ENCODE measurements around the gene PHIP.
"Not testable (repeated sequence)": the region's sequence is repeated elsewhere in the genome, so short reads cannot be mapped to it uniquely, and the experiment has no call there.

PHIP gene

DNA sequence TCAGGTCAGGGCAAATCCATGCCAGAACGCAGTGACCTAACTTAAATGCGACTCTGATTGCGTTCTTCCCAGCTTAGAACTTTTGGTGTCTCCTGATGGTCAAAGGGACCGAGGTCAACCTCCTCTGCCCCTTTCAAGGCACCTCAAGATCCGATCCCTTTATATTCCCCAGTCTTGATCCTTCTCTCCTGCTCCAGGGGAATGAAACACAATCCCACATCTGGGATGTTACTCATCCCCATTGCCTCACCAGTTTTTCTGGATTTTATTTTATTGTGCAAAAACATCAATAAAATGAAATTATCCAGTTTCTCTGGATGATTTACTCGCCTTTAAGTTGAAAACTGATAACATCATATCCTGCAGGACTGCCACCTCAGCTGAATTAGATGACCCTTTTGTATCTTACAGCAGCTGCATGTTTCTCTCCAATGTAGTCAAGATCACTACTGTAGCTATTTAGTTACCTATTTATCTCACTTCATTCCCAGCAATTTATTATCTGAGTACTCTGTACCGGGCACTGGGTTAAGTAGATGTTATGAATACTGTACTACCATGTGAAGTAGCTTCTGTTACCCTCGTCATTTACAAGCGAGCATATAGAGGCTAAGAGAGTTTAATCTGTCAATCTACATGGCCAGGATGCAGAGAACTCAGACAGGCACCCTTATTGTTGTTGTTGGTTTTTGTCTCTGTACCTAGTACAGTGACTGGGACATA, 166.7 kb downstream of the PHIP start:
- no peak for DNase-seq

DNA sequence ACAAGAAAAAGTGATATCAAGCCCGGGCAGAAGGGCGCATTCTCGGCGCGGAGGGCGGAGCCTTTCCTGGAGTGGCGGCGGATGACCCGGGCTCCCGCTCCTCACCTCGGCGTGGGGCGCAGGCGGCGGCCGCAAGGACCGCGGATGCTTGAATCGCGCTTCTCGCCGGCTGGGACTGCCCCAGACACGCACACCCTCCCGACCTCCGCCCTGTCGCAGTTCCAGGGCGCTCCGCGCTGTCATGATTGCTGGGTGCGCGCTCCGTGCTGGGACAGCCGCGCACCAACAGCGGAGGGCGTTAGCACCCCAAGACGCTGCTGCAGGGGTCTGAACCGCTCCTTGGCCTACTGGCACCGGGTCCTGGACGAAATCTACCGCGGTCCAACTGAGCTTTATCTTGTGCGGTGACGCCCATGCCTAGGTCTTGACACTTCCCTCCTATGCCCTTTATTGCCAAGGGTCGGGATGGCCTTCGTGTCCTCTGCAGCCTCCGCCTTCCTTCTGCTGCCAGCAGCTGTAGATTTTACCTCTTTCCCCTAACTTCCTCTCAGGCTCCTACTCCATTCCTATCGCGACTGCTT, 167.4 kb downstream of the PHIP start:
- DNase-seq: no peak

DNA sequence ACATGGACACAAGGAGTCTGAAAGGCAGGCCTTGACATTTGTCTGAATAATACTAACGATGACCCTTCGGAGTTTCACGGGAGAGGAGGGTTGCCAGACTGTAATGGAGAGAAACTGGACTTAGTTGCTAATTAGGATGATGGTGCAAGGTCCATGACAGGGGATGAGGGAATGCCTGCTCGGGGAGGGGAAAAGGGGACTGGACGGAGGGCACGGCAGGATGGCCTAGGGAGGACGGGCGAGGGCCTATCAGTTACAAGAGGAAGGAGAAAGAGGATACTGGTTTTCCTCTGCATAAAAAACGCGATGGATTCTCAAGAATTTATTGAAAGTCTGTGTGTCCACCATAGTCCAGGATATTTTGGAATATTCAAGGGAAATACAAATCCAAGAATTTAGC, 168.0 kb downstream of the PHIP start:
- no peak for DNase-seq

GRCh38 chr6:78909391-78909790, 168.7 kb downstream of the PHIP start:
- DNase-seq: no peak

DNA sequence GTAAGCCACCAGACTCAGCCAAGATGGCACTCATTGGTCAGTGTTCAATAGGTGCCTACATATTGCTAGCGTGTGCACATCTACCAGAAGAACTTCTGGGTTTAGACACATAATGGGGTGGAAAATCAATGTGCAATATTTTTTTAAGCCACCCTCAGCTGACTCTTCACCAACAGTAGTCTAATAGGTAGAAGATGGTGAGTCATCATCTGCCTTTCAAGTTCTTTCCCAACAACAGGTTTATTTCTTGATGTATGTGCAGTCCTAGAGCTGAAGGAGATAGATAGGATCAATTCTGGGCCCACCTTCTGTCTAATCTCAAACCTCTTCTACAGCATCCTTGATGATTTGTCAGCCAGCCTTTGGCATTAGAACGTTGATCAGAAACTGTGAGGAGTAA, 169.4 kb downstream of the PHIP start:
- DNase-seq: no peak

DNA sequence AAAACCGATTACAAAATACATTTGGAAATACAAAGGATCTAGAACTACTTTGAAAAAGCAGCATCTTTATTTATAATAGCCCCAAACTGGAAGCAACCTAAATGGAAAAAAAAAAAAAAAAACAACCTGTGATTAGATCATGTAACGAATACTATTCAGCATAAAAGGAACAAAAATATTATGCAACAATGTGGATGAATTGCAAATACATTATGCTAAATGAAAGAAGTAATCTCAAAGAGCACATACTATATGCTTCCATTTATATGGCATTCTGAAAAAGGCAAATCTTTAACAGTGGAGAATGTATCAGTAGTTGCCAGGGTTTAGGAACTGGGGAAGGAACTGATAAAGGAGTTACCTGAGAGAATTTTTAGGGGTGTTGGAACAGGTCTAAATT, 181.8 kb downstream of the PHIP start:
- DNase-seq: no peak

DNA sequence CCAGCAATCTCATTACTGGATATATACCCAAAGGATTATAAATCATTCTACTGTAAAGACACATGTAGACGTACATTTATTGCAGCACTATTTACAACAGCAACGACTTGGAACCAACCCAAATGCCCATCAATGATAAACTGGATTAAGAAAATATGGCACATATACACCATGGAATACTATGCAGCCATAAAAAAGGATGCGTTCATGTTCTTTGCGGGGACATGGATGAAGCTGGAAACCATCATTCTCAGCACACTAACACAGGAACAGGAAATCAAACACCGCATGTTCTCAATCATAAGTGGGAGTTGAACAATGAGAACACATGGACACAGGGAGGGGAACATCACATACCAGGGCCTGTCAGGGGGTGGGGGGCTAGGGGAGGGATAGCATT, 188.2 kb downstream of the PHIP start:
- not testable (repeated sequence) for DNase-seq

Data from central memory CD4-positive, alpha-beta T cell (primary cell).